Measurements from ENCODE around the gene ZNF423. TPM values are rescaled to one million over a fixed set of nuclear protein-coding genes. Genes with fewer than 3 reads are reported as not detected.

ZNF423 gene
- polyA plus RNA-seq, 1 of the 3 experiments (the other 2 are of a cell fraction), result 1.2 TPM

GRCh38 chr16:49619811-49620157 is 236.1 kb downstream of the ZNF423 start:
- ChIA-PET POLR2A (interaction anchor here (1.0 kb wide), 1 partner anchor 95 kb away, joined by 3 read pairs; no protein-coding TSS in a partner anchor), CTCF (interaction anchor here (1.0 to 2.3 kb wide), 2 partner anchors 26 to 29 kb away, joined by 3 to 7 read pairs; no protein-coding TSS in a partner anchor)
- H3F3A ChIP-seq (replicated peaks; ENCODE audit: insufficient read depth), result no peaks in the 10 kb centered on the region
- no peaks in the 10 kb centered on the region for H4K20me1 ChIP-seq (ENCODE audit: insufficient read depth)
- H3K9ac ChIP-seq, result no peak overlapping the region
- peak overlapping the region; percentile 71; the same call in 1 of the 2 replicates for H2AFZ ChIP-seq (ENCODE audit: low read depth)
- no peaks in the 10 kb centered on the region for H3K9me3 ChIP-seq
- H3K36me3 ChIP-seq (replicated peaks in 1 of 2; ENCODE audit: control insufficient read depth in 1 of 2, insufficient read depth in 2 of 2, low read length in 1 of 2), result no peaks in the 10 kb centered on the region
- TF ChIP-seq EP300 (IDR thresholded peaks at IDR 0.05; ENCODE audit: borderline replicate concordance in 1 of 2, low read depth in 1 of 2, low read length in 1 of 2), result no peak
- H3K79me2 ChIP-seq (ENCODE audit: insufficient read depth), result no peaks in the 10 kb centered on the region
- peaks cover 26 to 60% of the 10 kb centered on the region in 2 experiments for H3K4me1 ChIP-seq (ENCODE audit: control insufficient read depth in 1 of 2, insufficient read depth in 2 of 2, low read depth in 1 of 2, low read length in 1 of 2)
- WGBS (ENCODE audit: low lambda C conversion rate), result 59% methylated on average over 2 of the region's 2 CpGs
- no peaks in the 10 kb centered on the region for H3K27me3 ChIP-seq (ENCODE audit: insufficient read depth)
- H3K4me3 ChIP-seq (ENCODE audit: low read depth in 2 of 2, low read length in 1 of 2), result no peak overlapping the region
- H3K9me2 ChIP-seq, result no peaks in the 10 kb centered on the region
- peak overlapping the region; percentile 74 for H3K4me2 ChIP-seq
- DNase-seq, result no peak
- peak overlapping the region; percentile 75 to 80; a peak in 3 of 4 replicates for H3K27ac ChIP-seq (ENCODE audit: low read depth in 2 of 2, low read length in 1 of 2)

- no peak overlapping the region for H3K4me3 ChIP-seq (ENCODE audit: low read depth in 2 of 2, low read length in 1 of 2)
- POLR2A ChIA-PET, result no interaction called here
- no peaks in the 10 kb centered on the region for H4K20me1 ChIP-seq (ENCODE audit: insufficient read depth)
- H3K9me3 ChIP-seq, result no peaks in the 10 kb centered on the region
- no peak overlapping the region for H3K4me2 ChIP-seq
- H3K27ac ChIP-seq (ENCODE audit: low read depth in 2 of 2, low read length in 1 of 2), result no peak overlapping the region; a peak in 1 of 4 replicates
- 66% methylated on average over 3 of the region's 3 CpGs for WGBS (ENCODE audit: low lambda C conversion rate)
- CTCF ChIA-PET, result interaction anchor here (1.0 to 1.3 kb wide), 3 partner anchors 14 to 238 kb away, joined by 3 read pairs; no protein-coding TSS in a partner anchor
- H3K4me1 ChIP-seq (ENCODE audit: control insufficient read depth in 1 of 2, insufficient read depth in 2 of 2, low read depth in 1 of 2, low read length in 1 of 2), result peaks cover 26 to 60% of the 10 kb centered on the region in 2 experiments
- H3K27me3 ChIP-seq (ENCODE audit: insufficient read depth), result no peaks in the 10 kb centered on the region
- no peak for TF ChIP-seq PBX3 (IDR thresholded peaks at IDR 0.05)
- TF ChIP-seq MXI1 (IDR thresholded peaks at IDR 0.05; ENCODE audit: low read depth, low read length), result no peak
- TF ChIP-seq SIN3A (IDR thresholded peaks at IDR 0.05; ENCODE audit: borderline replicate concordance, low read depth, low read length), result no peak
- TF ChIP-seq ELF1 (IDR thresholded peaks at IDR 0.05), result no peak
- TF ChIP-seq FOSL2 (IDR thresholded peaks at IDR 0.05; ENCODE audit: borderline replicate concordance, low read depth), result no peak
- TF ChIP-seq CTCF (IDR thresholded peaks at IDR 0.05), result no peak
- TF ChIP-seq CHD2 (IDR thresholded peaks at IDR 0.05; ENCODE audit: low read length, partially characterized antibody), result no peak
- no peak for TF ChIP-seq EZH2phosphoT487 (IDR thresholded peaks at IDR 0.05; ENCODE audit: borderline replicate concordance, low read depth)
- TF ChIP-seq RCOR1 (IDR thresholded peaks at IDR 0.05; ENCODE audit: low read length), result no peak
- TF ChIP-seq TEAD4 (IDR thresholded peaks at IDR 0.05; ENCODE audit: borderline replicate concordance, insufficient read depth), result no peak
- no peak for TF ChIP-seq REST (IDR thresholded peaks at IDR 0.05; ENCODE audit: low read depth, low read length)
- no peak for TF ChIP-seq TCF12 (IDR thresholded peaks at IDR 0.05)
- TF ChIP-seq USF2 (IDR thresholded peaks at IDR 0.05; ENCODE audit: borderline replicate concordance, low read depth, low read length), result no peak
- no peak for TF ChIP-seq USF1 (IDR thresholded peaks at IDR 0.05; ENCODE audit: borderline replicate concordance, low read depth)
- no peak for TF ChIP-seq RFX5 (IDR thresholded peaks at IDR 0.05; ENCODE audit: low read length)
- H3K9me2 ChIP-seq, result no peaks in the 10 kb centered on the region
- no peak overlapping the region for H3K9ac ChIP-seq
- H3K79me2 ChIP-seq (ENCODE audit: insufficient read depth), result no peaks in the 10 kb centered on the region
- H2AFZ ChIP-seq (ENCODE audit: low read depth), result no peak overlapping the region
- no peak for DNase-seq
- H3F3A ChIP-seq (replicated peaks; ENCODE audit: insufficient read depth), result no peaks in the 10 kb centered on the region
- H3K36me3 ChIP-seq (replicated peaks in 1 of 2; ENCODE audit: control insufficient read depth in 1 of 2, insufficient read depth in 2 of 2, low read length in 1 of 2), result no peaks in the 10 kb centered on the region
Measured at GRCh38 chr16:49618955-49619354, 237.0 kb downstream of the ZNF423 start.
